NCI-H345 treated with DMSO at 0.1 percent for 48 hours (cell line): Measurements from ENCODE around the gene TPM3.
"Not testable (repeated sequence)": the region's sequence is repeated elsewhere in the genome, so short reads cannot be mapped to it uniquely, and the experiment has no call there.

Experiments
- DNase-seq: peaks from one replicate; lab custom pipeline; 2025; ENCODE audit not compliant: unreplicated experiment; lab: John Stamatoyannopoulos, UW

The TPM3 gene

DNA sequence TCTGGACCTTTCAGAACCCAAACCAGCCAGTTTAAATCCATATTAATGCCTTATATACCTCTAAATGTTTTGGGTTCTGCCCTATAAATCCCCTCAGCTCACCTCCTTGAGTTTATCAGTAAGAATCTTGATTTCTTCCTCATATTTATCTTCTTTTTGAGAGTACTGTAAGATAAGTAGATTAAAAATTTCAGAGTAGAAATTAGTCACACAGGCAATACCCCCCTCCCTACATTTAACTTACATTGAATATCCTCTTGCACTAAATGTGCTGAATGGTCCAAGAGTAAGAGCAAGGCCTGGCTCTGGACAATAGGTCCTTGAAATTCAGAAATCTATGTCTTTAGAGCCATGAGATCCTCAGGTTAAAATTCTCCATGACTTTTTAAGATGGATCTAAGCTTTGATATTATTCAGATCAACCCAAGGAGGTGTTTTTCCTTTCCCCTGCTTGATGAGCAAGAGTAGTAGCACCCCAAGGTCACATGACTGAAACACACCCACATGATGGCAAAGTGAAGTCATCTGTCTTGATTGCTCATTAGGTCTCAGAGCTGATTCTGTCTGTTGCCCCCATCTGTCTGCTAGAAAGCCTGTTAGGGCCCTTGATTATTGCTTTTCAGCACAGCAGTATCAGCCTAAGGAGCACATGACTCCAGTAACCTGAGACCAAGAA lies 21.2 kb downstream of the TPM3 start:
- DNase-seq: no peak

DNA sequence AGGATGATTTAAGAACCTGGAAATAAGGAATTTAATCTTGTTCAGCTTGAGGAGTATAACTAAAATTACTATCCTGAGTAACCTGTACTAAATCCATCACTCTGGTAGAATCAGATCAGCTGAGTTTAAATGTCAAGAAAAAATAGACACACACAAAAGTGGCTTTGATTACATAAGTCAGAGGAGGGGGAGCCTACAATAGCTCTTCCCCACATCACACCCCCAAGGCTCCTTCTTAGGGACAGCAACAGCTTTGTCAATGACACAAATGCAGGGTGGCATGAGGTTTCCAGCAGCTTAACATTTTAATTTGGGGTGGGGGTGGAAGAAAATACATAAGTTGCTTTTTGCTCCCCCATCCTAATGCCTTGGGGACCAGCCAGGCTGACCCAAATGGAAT lies 24.4 kb downstream of the TPM3 start:
- no peak for DNase-seq

DNA sequence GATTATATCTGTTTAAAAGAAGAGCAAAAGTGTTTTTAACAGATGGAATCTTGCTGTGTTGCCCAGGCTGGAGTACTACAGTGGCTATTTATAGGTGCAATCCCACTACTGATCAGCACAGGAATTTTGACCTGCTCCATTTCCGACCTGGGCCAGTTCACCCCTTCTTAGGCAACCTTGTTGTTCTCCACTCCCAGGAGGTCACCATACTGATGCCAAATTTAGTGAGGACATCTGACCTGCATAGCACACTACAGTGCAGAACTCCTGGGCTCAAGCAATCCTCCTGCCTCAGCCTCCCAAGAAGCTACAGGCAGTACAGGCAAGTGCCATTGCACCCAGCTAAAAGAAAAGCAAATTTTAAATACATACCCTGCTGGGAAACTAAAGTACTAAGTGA lies 25.7 kb downstream of the TPM3 start:
- DNase-seq: no peak

DNA sequence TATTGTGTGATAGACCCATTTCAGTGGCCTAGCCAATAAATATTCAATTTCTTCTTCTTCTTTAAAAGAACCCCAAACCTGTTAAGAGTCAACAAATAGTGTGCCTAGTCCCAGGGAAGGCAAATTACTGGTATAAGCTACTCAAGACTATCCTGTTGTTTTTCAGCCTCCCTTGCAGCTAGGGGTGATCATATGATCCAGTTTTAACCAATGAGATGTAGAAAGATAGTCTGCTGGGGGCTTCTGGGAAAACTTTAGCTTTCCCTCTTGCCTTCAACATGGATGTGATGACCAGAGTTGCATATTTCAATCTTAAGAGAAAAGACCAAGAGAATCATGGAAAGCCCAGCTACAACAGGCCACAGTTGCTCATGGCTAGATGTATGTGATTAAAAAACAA lies 32.3 kb downstream of the TPM3 start:
- DNase-seq: no peak

DNA sequence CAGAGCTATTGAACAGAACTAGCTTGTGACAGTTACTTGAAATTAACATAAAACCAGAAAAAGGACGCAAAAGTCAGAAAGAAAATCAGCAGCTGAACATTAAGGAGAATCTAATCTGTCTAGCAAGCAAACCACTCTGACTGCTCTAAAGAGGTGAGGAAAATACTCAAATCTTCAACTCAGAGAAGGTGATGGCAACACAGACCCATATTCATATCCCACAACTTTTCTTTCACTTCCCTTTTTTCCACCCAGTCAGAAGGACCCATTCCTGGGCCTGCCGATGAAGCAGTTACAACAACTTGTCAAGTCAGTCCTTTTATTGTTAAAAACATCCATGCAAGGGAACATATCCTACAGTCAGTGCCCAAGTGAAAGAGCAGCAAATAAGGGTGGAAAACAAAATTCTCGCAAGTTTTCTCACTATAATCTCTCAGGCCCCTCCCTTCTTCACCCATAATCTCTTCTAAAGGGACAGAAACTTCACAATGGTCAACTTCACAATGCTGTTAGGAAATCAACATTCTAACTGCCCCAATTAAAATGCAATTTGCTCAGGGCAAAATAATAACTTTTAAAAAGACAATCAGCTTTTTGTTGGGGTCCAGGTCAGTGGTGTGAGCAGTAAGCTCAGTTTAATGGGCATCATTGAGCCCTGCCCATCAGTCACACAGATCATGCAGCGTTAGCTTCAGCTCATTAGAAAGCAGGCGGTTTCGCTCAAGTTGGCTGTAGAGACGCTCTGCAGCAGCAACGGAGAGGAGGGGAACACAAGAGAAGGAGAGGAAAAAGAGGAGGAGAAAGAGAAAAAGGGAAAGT lies 33.4 kb downstream of the TPM3 start:
- no peak for DNase-seq

DNA sequence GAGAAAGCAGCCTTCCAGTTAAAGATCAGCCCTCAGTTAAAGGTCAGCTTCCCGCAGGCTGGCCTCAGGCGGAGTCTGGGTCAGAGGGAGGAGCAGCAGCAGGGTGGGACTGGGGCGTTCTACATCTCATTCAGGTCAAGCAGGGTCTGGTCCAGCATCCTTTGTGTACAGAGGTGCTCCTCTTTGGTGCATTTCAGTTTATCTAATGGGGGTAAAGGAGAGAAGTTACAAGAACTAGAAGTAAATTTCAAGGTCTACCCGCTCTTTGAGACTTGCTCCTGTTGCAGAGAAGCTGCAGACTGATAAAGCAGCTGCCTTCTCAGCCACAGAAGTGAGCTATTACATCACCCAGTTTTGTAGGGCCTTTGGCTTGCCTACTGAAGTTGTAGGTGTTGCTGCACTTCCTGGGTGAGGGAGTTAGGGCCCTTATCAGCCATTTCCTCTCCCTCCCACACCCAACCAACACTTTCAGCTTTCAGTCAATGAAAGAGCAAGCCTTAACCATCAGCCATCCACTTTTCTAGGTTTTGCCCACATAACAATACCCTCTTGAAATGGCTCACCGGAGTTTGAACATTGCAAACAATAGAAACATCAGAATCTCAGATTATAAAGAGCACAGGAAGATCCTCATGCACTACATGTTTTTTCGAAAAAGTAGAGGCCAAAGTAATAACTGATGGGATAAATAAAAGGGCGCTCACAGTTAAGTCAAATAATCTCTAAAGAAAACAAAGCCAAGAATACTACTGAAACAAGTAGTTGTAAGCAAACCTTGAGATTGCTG lies 34.2 kb downstream of the TPM3 start:
- no peak for DNase-seq

DNA sequence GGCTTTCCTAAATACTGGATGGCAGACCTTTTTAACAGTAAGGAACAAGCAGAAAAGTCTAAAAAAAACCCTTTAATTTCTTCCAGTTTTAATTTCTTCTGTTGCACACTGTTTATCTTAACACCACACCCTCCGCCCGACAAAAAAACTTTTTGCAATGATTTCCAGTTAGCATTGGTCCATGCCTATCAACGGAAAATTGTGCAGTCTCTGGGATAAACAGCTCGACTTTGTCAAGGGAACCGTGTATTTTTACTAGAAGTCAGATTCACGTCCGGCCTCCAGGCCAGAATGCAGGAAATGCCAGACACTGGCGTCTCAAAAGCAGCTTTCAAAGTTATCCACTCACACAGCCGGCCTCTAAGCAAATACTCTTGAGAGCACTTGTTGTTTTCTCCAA lies 36.6 kb downstream of the TPM3 start:
- DNase-seq: no peak

DNA sequence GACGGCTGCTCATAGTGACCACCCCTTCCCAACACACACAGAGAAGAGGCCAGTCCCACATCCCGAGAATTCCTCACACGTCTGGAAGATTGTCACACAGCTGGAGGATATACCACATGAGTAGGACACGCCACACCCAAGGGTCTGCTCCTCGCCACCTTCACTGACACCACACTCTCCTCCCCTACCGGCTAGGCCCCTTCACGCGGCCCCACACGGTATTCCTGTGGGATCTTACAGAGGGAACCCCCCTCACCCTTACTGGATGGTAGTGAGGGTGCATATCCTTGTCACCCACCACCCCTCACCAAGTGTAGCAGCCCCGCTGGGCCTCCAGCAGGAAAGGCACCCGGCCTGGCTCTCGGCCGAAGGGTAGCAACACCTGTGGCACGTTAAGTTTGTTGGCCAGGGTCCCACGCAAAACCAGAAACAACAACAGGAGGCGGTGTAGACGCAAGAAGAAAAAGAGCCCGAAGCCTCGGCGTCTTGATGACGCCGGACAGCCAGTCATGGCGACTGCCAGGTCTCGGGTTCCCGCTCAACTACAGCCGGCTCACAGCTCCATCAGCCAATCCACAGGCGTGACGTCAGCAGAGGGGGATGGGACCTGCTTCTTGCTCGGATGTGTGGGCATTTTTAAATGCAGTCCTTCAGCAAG lies 37.2 kb downstream of the TPM3 start, which contains the start of gene NUP210L:
Gene NUP210L, minus strand, starts transcription at position 540 of the 658 bp plus-strand sequence.
- no peak for DNase-seq

DNA sequence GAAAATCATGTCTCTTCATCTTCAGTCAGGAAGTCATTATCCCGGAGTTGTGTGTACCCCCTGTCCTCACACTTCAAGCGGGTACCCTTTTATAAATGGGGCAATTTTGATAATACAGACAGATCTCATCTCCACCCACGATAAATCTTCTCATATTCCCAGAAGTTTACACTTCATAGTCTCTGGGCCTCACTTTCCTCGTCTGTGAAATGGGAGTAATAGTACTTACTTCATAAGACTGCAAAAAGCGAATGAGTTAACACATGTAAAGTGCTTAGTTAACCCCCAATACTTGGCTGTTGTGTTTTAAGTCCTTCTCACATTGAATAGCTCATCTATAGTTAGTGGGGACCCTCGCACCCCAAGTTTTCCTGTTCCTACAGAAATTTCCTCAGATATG lies 37.8 kb downstream of the TPM3 start:
- DNase-seq: no peak

DNA sequence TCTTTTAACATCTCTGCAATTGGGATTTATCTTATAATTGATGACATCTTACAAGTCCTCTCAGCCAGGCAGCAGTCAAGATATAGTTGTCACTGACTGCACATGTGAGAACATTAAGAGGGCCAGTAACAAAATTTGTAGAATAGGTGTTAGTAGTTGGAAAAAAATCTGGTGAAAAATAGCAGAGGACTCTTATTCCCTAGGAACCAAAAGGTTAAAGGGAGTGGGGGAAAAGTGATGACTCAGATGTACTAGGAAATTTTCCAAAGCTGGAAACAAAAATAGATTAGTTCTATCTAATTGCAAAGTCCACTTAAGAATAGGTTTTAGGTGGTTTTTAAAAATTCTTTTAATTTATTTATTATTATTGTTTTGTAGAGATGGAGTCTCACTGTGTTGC lies 40.6 kb downstream of the TPM3 start:
- DNase-seq: no peak

DNA sequence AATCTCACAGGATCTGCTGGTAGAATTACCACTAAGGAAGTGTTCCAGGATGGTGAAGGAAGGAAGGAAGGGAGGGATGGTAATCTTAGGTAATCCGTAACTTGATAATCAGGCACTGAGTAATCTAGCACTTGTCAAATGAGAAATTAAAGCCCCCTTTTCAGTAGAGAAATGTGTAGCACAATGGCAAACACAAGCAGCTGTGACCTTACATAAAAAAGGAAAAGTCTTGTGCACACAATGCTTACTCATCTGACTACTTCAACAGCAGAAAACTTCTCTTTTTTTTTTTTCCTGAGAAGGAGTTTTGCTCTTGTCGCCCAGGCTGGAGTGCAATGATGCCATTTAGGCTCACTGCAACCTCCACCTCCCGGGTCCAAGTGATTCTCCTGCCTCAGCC lies 43.1 kb downstream of the TPM3 start:
- no peak for DNase-seq

DNA sequence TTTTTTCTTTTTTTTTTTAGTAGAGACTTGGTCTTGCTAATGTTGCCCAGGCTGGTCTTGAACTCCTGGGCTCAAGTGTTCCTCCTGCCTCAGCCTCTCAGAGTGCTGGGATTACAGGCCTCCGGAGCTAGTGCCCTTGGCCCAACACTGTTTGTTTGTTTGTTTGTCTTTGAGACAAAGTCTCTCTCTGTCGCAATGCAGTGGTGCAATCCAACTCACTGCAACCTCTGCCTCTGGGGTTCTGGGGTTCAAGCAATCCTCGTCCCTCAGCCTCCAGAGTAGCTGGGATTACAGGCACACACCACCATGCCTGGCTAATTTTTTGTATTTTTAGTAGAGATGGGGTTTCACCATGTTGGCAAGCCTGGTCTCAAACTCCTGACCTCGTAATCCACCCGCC lies 44.4 kb downstream of the TPM3 start:
- not testable (repeated sequence) for DNase-seq

DNA sequence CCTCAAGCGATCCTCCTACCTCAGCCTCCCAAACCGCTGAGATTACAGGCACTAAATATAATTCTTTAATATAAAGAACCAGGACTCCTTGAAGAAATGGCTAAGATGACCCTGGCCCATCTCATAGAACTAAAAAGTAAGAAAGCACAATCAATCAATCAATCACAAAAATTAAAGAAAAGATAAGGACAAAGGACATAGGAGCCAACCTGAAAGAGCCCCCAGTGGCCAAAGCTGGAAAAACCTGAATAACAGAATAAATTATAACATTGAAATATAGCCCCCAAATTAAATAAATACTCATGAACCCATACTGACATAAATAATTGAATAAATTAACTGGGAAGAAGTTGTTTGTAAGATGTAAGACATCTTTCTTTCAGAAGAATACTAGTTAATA lies 45.9 kb downstream of the TPM3 start:
- no peak for DNase-seq

DNA sequence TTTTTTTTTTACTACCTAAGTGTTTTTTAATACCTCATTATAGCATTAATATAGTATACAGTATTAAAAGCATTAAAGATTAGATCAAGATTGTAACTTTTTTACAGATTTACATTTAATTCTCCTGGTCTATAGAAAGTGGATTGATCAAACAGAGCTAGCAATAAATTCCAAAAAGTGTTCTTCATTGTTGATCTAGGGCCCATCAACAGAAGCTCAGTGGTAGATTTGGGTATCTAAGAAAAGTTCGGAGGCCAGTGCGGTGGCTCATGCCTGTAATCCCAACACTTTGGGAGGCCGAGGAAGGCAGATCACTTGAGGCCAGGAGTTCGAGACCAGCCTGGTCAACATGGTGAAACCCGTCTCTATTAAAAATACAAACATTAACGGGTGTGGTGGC lies 49.5 kb downstream of the TPM3 start:
- no peak for DNase-seq

DNA sequence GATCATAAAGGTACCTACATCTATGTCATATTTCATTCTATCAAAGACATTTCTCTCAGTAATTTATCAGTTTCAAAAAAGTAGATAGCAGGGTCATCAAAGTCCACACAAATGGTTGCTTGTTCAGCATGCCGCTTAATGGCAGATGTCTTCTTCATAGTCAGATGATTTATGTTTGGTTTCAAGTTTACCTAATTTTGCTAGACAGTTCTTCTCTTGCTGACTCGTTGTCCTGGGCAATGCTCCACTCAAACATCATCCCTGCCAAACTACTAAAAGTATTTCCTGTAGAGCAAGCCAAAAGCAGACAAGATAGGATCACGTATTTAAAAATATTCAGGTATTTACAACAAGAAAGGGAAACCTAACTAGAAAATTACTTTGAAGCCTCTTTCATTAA lies 50.7 kb downstream of the TPM3 start:
- no peak for DNase-seq

DNA sequence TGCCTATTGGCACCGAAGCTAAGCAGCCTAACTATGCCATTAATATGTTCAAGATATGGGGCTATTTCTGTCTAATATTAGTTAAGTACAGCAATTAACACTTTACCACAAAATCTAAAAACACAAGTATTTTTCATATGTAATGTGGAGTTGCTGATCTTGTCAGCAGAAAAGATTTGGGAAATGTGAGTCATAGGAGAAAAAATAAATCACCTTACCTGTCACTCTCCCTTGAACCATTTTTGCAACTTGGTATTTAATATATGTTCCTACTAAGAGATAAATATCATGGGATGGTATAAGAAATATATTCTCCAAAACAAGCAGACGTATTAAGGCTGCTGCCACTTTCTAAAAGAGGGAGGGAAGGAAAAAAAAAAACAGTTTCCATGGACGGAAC lies 54.0 kb downstream of the TPM3 start:
- DNase-seq: no peak

DNA sequence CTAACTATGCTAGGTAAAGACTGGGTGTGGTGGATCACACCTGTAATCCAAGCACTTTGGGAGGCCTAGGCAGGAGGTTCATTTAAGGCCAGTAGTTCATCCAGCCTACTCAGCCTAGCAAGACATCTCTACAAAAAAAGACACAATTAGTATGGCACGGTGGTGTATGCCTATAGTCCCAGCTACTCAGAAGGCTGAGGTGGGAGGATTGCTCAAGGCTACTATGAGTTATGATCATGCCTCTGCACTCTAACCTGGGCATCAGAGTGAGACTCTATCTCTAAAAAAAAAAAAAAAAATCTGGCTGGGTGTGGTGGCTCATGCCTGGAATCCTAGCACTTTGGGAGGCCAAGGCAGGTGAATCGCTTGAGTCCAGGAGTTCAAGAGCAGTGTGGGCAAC lies 58.6 kb downstream of the TPM3 start:
- no peak for DNase-seq

DNA sequence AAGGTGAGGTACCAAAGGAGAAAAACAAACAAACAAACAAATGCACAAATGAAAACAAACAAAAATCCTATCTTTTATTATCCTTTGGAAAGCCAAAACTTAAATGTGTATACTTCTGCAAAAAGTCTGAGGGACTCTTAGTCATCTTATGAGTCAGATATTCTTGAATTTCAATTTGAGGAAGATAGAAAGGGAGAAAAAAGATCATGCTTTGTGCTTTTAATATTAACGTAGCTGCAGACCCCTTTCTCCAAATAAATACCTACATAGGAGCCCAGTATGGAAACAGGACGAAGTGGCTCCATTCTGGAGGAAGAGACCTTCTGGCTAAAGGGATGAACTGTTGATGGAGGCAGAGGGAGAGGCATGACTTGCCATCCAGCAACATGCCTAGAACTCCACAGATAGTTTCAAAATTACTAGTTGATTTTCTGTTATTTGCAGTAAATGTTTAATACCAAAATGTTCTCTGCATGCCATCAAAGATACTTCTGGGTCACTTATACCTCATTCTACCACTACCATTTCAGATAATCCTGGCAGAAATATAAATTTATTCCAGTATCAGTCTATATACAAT lies 62.4 kb downstream of the TPM3 start:
- no peak for DNase-seq

DNA sequence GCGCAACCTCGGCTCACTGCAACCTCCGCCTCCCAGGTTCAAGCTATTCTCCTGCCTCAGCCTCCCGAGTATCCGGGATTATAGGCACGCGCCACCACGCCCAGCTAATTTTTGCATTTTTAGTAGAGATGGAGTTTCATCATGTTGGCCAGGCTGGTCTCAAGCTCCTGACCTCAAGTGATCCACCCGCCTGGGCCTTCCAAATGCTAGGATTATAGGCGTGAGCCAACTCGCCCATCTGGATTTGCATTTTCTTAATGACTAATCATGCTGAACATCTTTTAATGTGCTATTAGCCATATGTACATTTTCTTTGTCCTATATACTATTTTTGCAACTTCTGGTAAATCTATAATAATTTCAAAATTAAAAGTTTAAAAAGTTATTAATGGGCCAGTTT lies 68.7 kb downstream of the TPM3 start:
- DNase-seq: not testable (repeated sequence)

DNA sequence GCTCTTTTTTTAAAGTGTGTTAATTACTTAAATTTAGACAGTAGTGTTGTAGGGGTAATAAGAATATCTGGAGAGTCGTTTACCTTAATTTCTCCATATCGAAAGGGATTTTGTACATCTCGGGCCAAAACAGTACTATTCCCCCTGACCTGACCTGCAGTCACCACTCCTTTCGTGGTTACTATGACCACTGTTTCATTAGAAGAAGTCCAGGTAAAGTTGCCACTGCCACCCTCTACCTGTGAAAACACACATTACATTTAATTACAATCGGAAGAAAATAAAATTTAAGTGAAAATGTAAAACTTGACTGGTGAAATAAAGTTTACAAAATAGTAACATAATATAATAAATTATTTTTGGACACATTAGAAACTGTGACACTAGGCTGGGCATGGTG lies 74.3 kb downstream of the TPM3 start:
- DNase-seq: no peak

DNA sequence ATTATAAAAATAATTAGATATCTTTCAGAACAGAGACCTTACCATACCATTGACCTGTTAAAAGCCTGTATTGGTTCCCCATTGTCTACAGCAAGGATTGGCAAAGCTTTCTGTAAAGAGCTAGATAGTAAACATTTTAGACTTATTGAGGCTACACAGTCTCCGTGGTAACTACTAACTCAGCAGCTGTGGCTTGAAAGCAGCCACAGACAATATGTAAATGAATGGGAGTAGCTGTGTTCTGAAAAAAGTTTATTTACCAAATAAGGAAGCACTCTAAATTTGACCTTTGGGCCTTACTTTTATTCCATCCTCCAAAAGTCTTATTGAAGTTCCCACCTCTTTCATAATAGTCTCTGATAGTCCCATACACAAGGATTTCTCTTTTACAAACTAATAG lies 76.7 kb downstream of the TPM3 start:
- DNase-seq: no peak
